ENCODE data around the gene GZF1.

- TF ChIP-seq CTCF (IDR thresholded peaks at IDR 0.05) (peak; percentile 43 to 95 (median 74)), POLR2A (IDR thresholded peaks at IDR 0.05) (peak; percentile 73 to 90), EP300 (IDR thresholded peaks at IDR 0.05) (peak; percentile 87 to 95)
Measured at GRCh38 chr20:23420943-23421931, 59.3 kb downstream of the GZF1 start, which contains the start of gene NAPB.
